Left lung (tissue), 10 donors: Measurements from ENCODE around the gene ENDOD1. TPM values are rescaled to one million over a fixed set of nuclear protein-coding genes. Genes with fewer than 3 reads are reported as not detected.
"Not testable (repeated sequence)": the region's sequence is repeated elsewhere in the genome, so short reads cannot be mapped to it uniquely, and the experiment has no call there.

Experiments used
- ATAC-seq: fragments of 200-7000 bp; cut with Tn5 transposase; one replicate; pipeline ENCODE4 v1.9.1; 2020; ENCODE audit warnings: moderate library complexity
- DNase-seq, 4 donors: peaks; one replicate each; pipeline ENCODE4 v3.0.0-alpha.2; 2013 to 2020
- H3K27ac ChIP-seq, 2 donors: fragments of 200-600 bp; sonication (generic) in 1 of 2; one replicate each; pipeline versions ENCODE4 v1.5.0 to v1.8.0; 2020 to 2021
- H3K27me3 ChIP-seq, 2 donors: fragments of 200-600 bp; sonication (generic) in 1 of 2; one replicate each; pipeline versions ENCODE4 v1.5.0 to v1.8.0; 2020 to 2021
- H3K36me3 ChIP-seq, 2 donors: fragments of 200-600 bp; sonication (generic) in 1 of 2; one replicate each; pipeline versions ENCODE4 v1.5.0 to v1.8.0; 2020 to 2021
- H3K4me1 ChIP-seq, 2 donors: fragments of 200-600 bp; one replicate each; pipeline ENCODE4 v1.8.0; 2021
- H3K4me3 ChIP-seq, 2 donors: fragments of 200-600 bp; sonication (generic) in 1 of 2; one replicate each; pipeline versions ENCODE4 v1.5.0 to v1.8.0; 2020 to 2021; ENCODE audit warnings: mild to moderate bottlenecking in 1 of 2
- H3K9me3 ChIP-seq, 2 donors: fragments of 200-600 bp; sonication (generic) in 1 of 2; one replicate each; pipeline versions ENCODE4 v1.5.0 to v1.8.0; 2020 to 2021
- intact Hi-C, 2 donors: fragments of 100-400 bp; cut with DNase I; formaldehyde crosslinking; loops; one replicate each; pipeline versions ENCODE4 v1.11.2 to v1.14.2; 2022
- polyA plus RNA-seq, 6 donors: library from polyadenylated mRNA; unstranded; fragments of 120-200 nt; gene quantifications; one replicate each; pipeline ENCODE4 v1.2.1, GENCODE V29; 2013; ENCODE audit not compliant: insufficient read length in 6 of 6
- total RNA-seq, 2 donors: library from RNA; stranded (reverse); fragmentation: NEBNext Ultra II Directional; extraction: Animal tissue kit (Norgen Biotek cat#: 25700); gene quantifications; one replicate each; pipeline ENCODE4 v1.2.1, GENCODE V29; 2021
- TF ChIP-seq, protein P1 (sequence below), 2 donors: fragments of 200-600 bp; sonication (generic) in 1 of 2; IDR thresholded peaks; one replicate each; pipeline versions ENCODE4 v1.5.0 to v1.8.0; 2021; ENCODE audit warnings: antibody characterized with exemption in 2 of 2
- donor health status: DM: no; HTN: yes; CAD: no.
- donor health status: DM: no; HTN: no; CAD: no.

ENDOD1 gene
- total and polyA plus RNA-seq, 8 donors, result 24.2 to 31.2 (median 26.3) TPM

DNA sequence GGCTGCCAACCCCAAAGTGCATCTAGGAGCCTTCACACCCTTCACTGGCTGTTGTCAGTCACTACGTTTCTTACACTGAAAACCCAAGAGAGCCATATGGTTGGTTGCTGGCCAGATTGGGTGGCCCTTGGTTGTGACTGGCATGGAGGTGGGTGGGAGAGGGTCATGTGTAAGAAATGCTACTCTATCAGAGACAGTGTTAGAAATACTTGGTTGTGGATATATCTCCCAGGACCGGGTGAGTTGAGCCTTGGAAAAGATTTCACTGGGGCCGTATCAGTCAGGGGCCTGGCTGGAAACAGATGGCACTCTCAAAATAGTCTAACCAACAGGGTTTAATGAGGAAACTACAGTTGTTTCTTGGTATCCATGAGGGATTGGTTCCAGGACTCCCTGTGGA lies 15.2 kb downstream of the ENDOD1 start:
- TF ChIP-seq, protein P1, sequence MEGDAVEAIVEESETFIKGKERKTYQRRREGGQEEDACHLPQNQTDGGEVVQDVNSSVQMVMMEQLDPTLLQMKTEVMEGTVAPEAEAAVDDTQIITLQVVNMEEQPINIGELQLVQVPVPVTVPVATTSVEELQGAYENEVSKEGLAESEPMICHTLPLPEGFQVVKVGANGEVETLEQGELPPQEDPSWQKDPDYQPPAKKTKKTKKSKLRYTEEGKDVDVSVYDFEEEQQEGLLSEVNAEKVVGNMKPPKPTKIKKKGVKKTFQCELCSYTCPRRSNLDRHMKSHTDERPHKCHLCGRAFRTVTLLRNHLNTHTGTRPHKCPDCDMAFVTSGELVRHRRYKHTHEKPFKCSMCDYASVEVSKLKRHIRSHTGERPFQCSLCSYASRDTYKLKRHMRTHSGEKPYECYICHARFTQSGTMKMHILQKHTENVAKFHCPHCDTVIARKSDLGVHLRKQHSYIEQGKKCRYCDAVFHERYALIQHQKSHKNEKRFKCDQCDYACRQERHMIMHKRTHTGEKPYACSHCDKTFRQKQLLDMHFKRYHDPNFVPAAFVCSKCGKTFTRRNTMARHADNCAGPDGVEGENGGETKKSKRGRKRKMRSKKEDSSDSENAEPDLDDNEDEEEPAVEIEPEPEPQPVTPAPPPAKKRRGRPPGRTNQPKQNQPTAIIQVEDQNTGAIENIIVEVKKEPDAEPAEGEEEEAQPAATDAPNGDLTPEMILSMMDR (IDR thresholded peaks at IDR 0.05), result no peak
- H3K9me3 ChIP-seq, result no peaks in the 10 kb centered on the region
- peaks cover 0 to 6% of the 10 kb centered on the region in 2 donors for H3K36me3 ChIP-seq
- H3K27me3 ChIP-seq, result no peaks in the 10 kb centered on the region
- H3K27ac ChIP-seq, result no peak overlapping the region
- H3K4me1 ChIP-seq, result peaks cover 0 to 4% of the 10 kb centered on the region in 2 donors
- intact Hi-C loops, result no loop called here
- ATAC-seq (no peak), DNase-seq (no peak)
- H3K4me3 ChIP-seq, result no peak overlapping the region

DNA sequence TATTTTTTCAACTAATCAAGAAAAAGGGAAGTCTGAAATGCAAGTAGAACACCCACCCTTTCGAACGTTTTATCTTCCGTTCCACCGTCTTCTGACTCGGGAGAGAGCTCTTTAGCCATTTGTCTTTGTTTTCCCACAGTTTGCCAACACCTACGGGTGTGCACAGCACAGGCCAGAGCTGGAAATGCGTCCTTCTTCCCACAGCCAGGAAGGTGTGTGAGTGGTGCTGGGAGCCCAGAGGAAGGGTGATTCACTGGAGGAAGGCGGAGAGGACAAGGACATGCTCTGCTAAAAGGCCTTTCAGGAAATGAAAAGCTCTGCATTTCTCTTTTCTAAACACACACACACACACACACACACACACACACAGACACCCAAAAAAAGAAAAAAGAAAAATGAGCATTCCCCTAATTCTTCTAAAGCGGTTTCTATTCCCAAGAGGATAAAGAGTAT lies 18.5 kb downstream of the ENDOD1 start:
- Histone ChIP-seq H3K27me3 (no peaks in the 10 kb centered on the region), H3K4me1 (peaks cover 0 to 4% of the 10 kb centered on the region in 2 donors), H3K4me3 (no peak overlapping the region), H3K9me3 (no peaks in the 10 kb centered on the region), H3K27ac (peak overlapping the region; percentile 67 to 75), H3K36me3 (peaks cover 0 to 8% of the 10 kb centered on the region in 2 donors)
- peak; percentile 89 for ATAC-seq
- TF ChIP-seq, protein P1 (IDR thresholded peaks at IDR 0.05), result no peak
- DNase-seq, result no peak
- intact Hi-C loops, result no loop called here

DNA sequence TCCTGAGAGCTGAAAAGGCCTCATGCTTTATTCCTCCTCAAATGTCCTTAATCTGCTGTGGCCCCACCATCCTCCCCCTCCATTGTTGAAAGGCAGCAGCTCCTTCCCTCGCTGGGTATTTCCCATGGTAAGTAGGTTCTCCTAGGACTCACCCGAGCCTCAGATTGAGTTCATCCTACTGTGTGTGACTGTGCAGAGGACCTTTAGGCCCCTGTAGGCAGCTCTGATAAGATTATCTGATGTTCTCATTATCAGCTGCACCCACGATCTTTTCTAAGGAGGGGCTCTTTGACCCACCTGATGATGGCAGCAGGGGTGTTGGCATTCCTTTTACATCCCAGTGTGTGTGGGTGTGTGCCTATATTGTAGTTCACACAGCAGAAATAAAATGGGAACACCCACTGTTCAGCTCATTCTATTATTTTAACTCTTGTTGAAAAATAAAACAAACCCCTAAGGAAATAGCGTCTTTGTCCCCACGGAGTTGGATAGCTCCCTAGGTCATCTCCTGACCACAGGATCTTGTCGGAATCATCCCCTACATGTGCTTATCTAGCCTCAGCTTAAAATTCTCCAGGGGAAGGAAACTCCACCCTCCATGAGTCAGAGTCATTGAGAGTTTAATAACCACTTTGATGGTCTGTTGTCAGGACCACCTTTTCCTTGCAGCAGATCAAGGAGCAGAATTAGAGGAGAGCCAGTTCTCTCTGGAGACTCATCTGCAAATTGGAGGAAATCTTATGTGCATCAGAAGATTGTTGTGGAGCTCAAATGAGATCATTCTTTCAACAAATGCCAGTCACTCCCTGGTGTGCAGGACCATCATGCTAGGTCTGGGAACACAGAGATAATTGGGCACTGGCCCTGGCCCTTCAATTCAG lies 19.3 kb downstream of the ENDOD1 start:
- Histone ChIP-seq H3K36me3 (peaks cover 0 to 8% of the 10 kb centered on the region in 2 donors), H3K4me1 (peaks cover 0 to 4% of the 10 kb centered on the region in 2 donors), H3K4me3 (no peak overlapping the region), H3K27me3 (no peaks in the 10 kb centered on the region), H3K27ac (peak overlapping the region; percentile 67 to 75), H3K9me3 (no peaks in the 10 kb centered on the region)
- ATAC-seq (peak; percentile 29), DNase-seq (no peak)
- TF ChIP-seq, protein P1 (IDR thresholded peaks at IDR 0.05), result no peak
- intact Hi-C loops, result no loop called here

DNA sequence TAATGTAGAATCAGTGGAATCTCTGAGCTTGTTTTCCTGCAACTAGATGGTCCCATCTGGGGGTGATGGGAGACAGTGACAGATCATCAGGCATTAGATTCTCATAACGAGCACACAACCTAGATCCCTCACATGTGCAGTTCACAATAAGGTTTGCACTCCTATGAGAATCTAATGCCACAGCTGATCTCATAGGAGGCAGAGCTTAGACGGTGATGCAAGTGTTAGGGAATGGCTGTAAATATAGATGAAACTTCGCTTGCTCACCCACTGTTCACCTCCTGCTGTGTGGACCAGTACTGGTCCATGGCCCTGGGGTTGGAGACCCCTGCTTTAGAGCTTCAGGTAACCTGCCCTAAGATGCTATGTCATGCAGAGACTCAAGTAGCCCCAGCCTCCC lies 21.8 kb downstream of the ENDOD1 start:
- H3K36me3 ChIP-seq, H3K27ac ChIP-seq, H3K4me1 ChIP-seq, DNase-seq, H3K4me3 ChIP-seq, H3K9me3 ChIP-seq, intact Hi-C loops, H3K27me3 ChIP-seq, ATAC-seq: not testable (repeated sequence)

DNA sequence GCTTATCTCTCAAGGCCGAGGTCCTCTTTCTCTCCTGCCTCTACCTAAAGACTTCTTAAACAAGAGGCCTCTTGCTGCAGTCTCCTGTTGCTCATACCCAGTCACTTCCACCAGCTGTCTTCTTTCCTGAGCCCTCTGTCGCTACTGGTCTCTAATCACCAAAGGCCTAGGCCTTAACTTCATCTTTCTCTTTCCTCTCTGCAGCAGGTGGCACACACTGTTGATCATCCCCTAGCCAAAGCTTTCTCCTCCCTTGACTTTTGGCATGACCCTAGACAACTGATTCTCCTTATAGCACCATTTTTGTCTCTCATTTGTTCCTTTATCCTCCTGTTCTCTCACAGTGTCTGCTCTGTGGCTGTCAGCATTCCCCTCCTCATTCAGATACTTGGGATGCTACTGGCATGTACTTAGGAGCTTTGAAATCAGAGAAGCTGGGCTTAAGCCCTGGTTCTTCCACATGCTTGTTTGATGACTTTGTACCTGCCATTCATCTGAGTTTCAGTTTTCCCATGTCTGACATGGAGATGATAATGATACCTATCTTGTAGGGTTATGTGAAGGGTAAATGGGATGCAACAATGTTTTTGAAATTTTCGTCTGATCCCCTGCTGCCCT lies 22.4 kb downstream of the ENDOD1 start:
- TF ChIP-seq, protein P1 (IDR thresholded peaks at IDR 0.05), result no peak
- ATAC-seq, result no peak
- H3K4me3 ChIP-seq, result no peak overlapping the region
- intact Hi-C loops, result no loop called here
- H3K9me3 ChIP-seq, result no peaks in the 10 kb centered on the region
- H3K27me3 ChIP-seq, result no peaks in the 10 kb centered on the region
- peaks cover 0 to 8% of the 10 kb centered on the region in 2 donors for H3K36me3 ChIP-seq
- no peak for DNase-seq
- peaks cover 0 to 4% of the 10 kb centered on the region in 2 donors for H3K4me1 ChIP-seq
- H3K27ac ChIP-seq, result no peak overlapping the region
